ENCODE data around the gene GOLGA8B. TPM values are rescaled to one million over a fixed set of nuclear protein-coding genes. Genes with fewer than 3 reads are reported as not detected.
A peak's percentile ranks its signal among the peaks of the same experiment; 100 is the strongest.
"Not testable (repeated sequence)": the region's sequence is repeated elsewhere in the genome, so short reads cannot be mapped to it uniquely, and the experiment has no call there.

Gene GOLGA8B
- total and polyA plus RNA-seq, 12 donors, result 11.4 to 250 (median 61.1) TPM

DNA sequence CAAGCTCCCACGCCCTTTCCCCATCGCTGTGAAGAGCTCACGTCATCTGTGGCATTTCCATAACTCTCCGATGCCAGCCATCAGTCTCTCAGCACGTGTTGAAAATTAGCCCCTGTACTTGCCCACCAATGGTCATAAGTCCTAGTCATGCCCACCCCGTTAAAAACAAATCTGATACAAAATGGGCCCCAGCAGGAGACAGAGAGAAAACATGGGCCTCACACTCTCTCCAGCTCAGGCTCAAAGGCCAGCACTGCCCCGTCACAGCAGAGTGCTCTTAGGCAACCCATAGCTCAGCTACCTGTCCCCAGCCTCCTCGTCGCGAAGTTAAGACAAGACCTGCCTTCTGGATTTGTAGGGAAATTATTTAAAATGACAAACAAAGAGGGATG, 5.2 kb downstream of the GOLGA8B start:
- Histone ChIP-seq H3K27ac (no peak overlapping the region), H3K27me3 (no peaks in the 10 kb centered on the region), H3K4me3 (no peak overlapping the region), H3K4me1 (replicated peaks in 1 of 2) (peaks cover 4 to 6% of the 10 kb centered on the region in 2 donors), H3K9me3 (replicated peaks in 1 of 3) (no peaks in the 10 kb centered on the region), H3K36me3 (replicated peaks in 1 of 2) (no peaks in the 10 kb centered on the region)
- no peak for DNase-seq
- no peak for TF ChIP-seq POLR2A (IDR thresholded peaks at IDR 0.05)
- no peak for TF ChIP-seq CTCF (IDR thresholded peaks at IDR 0.05)
- intact Hi-C loops (cut with DNase I), result no loop called here
- 89 to 97% (median 94%) methylated on average over 10 of the region's 10 CpGs for WGBS, 4 donors

GRCh38 chr15:34577658-34578282, 5.7 kb downstream of the GOLGA8B start:
- H3K27me3 ChIP-seq; H3K36me3 ChIP-seq (replicated peaks in 1 of 2); H3K27ac ChIP-seq; DNase-seq; intact Hi-C loops (cut with DNase I); H3K9me3 ChIP-seq (replicated peaks in 1 of 3); H3K4me1 ChIP-seq (replicated peaks in 1 of 2); H3K4me3 ChIP-seq: not testable (repeated sequence)
- 88 to 96% (median 90%) methylated on average over 4 of the region's 4 CpGs for WGBS, 4 donors

DNA sequence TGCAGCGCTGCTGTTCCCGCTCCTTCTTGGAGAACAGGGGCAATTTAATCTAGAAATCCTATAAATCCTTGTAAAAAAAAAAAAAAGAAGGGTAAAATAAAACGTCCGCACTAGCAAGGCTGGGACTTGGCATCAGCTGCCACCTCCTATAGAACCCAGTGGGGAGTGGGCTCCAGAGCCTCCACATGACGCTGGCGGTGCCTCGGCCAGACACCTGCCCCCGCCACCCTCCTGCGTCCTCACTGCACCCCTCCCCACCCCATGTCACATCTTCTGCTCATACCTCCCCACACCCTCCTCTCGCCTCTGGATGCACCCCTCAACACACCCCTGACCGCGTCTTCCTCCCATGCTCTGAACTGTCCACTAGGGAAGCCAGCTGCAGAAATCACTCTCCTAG, 8.4 kb downstream of the GOLGA8B start:
- DNase-seq; H3K4me3 ChIP-seq; H3K36me3 ChIP-seq (replicated peaks in 1 of 2); H3K4me1 ChIP-seq (replicated peaks in 1 of 2); H3K27ac ChIP-seq; intact Hi-C loops (cut with DNase I); H3K9me3 ChIP-seq (replicated peaks in 1 of 3); H3K27me3 ChIP-seq: not testable (repeated sequence)
- 84 to 95% (median 91%) methylated on average over 10 to 12 of the region's 12 CpGs for WGBS, 4 donors

DNA sequence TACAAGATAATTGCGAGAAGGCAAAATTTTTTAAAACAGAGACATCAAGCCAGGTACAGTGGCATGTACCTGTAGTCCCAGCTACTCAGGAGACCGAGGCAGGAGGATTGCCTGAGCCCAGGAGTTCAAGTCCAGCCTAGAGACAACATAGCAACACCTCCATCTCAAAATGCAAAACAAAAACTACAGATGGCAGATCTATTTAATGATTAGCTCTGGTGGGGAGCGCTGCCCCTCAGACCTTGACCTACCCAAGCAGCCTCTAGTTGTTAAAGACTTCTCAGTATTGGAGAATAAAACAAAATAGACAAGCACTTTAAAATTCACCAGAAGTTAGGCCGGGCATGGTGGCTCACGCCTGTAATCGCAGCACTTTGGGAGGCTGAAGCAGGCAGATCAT, 10.5 kb downstream of the GOLGA8B start:
- H3K27me3 ChIP-seq; H3K9me3 ChIP-seq (replicated peaks in 1 of 3); DNase-seq; H3K4me1 ChIP-seq (replicated peaks in 1 of 2); intact Hi-C loops (cut with DNase I); H3K4me3 ChIP-seq; H3K27ac ChIP-seq; H3K36me3 ChIP-seq (replicated peaks in 1 of 2): not testable (repeated sequence)
- 85 to 90% (median 89%) methylated on average over 4 to 6 of the region's 6 CpGs for WGBS, 4 donors

DNA sequence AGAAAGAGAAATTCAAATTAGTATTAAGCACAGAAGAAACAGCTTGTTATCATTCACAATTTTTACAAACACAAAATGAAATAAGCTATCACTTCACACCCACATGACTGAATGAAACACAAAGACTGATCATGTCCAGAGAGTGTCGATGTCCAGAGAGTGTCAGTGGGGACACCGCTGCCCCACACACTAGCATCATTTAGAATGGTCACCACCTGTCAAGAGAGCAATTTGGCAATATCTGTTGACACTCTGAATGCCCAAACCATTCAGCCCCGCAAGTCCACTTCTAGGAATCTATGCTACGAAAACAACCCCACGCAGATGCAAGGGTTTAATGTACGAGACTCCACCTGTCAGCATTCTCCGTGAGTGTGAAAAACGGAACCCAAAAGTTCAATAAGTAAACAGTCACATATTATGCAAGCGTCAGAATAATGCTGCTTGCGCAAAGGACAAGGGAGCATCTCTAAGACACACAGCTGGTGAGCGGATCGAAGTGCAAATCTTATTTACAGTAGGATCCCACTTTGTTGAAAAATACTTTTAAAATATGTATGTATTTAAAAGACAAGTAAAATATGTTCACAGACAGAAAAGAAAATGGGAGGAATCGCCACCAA, 11.3 kb downstream of the GOLGA8B start:
- H3K27me3 ChIP-seq; H3K36me3 ChIP-seq (replicated peaks in 1 of 2); intact Hi-C loops (cut with DNase I); H3K4me3 ChIP-seq; DNase-seq; H3K27ac ChIP-seq; H3K4me1 ChIP-seq (replicated peaks in 1 of 2); H3K9me3 ChIP-seq (replicated peaks in 1 of 3): not testable (repeated sequence)
- WGBS, 4 donors, result 77 to 85% (median 82%) methylated on average over 13 of the region's 13 CpGs

DNA sequence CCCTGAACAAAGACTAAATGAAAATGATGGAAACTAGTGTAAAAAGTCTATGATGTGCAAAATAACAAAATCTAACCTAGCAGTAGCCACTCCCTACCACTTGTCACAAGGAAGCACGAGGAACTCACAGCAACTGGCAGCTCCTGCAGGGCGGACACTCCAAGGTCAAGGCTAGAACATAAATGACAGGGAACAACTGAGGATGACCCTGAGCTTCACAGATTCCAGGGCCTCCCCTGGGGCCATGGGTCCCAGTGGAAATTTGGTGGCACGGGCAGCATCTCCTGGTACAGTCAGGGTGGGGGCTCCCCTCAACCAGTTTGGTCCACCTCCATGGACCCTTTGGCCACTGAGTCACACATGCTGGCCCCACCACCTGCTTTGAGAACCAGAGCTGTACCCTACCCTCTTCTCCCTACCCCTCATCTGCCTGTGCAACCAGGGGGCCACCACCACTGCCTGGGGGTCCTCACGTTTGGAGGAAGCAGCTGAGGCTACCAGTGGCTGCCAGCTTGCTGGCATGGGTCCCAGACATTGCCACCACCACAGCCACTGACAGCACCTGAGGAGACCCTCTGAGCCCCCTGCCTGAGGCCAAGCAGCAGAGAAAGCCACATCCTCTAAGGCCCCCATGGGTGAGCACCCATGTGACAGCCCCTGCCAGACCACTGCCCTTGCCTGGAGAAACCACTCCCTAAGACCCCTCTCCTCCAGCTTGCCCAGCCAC, 13.6 kb downstream of the GOLGA8B start:
- peak in 1 of 7 donors; percentile 26 for DNase-seq
- H3K9me3 ChIP-seq (replicated peaks in 1 of 3); H3K4me3 ChIP-seq; intact Hi-C loops (cut with DNase I); H3K27me3 ChIP-seq; H3K4me1 ChIP-seq (replicated peaks in 1 of 2); H3K36me3 ChIP-seq (replicated peaks in 1 of 2); H3K27ac ChIP-seq: not testable (repeated sequence)
- WGBS, 4 donors, result 43 to 60% (median 47%) methylated on average over 1 to 4 of the region's 4 CpGs; no CpG with 5 or more reads in 1 of the 4 donors

DNA sequence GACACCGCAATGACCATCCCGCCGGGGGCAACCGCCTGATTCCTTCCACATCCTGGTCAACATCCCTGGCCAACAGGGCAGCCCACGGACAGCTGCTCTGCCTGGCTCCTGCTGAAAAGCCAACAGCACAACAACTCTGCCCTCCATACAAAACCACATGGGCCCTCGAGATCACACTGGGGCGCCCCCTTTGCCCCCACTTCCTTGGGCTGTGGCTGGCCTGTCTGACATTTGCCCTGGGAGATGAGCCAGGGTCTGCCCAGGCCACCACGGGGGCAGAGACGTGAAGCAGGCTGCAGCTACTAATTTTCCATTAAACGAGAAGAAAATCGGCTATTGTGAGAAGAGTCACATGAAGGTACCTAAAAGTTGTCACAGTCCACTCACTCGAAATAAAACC, 16.3 kb downstream of the GOLGA8B start:
- H3K36me3 ChIP-seq (replicated peaks in 1 of 2); DNase-seq; H3K4me3 ChIP-seq; H3K4me1 ChIP-seq (replicated peaks in 1 of 2); H3K9me3 ChIP-seq (replicated peaks in 1 of 3); intact Hi-C loops (cut with DNase I); H3K27ac ChIP-seq; H3K27me3 ChIP-seq: not testable (repeated sequence)
- 88 to 95% (median 91%) methylated on average over 5 to 7 of the region's 12 CpGs for WGBS, 4 donors

GRCh38 chr15:34564711-34565110, 18.7 kb downstream of the GOLGA8B start:
- not testable (repeated sequence) for H3K27me3 ChIP-seq

DNA sequence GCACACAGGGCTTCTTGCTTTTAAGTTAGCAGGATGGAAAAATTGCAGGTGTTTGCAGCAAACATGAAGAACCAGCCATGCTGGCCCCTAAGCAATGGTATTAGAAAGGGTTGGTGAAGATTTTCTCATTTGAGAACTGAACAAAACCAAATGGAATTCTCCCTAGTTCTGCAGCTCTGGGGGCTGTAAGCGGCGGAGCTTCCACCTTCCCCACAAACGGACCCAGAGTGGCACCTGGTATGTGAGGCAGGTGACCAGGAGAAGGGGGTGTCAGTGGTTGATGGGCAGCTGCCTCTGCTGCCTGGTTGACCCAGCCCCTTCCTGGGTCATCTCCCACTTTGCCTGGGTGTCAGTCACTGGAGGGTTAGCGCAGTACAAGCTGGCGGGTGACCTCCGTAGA, 22.6 kb downstream of the GOLGA8B start:
- H3K9me3 ChIP-seq (replicated peaks in 1 of 3); H3K27ac ChIP-seq; H3K4me1 ChIP-seq (replicated peaks in 1 of 2); DNase-seq; H3K4me3 ChIP-seq; H3K27me3 ChIP-seq; H3K36me3 ChIP-seq (replicated peaks in 1 of 2); intact Hi-C loops (cut with DNase I): not testable (repeated sequence)
- 80% methylated on average over 1 to 3 of the region's 6 CpGs; no CpG with 5 or more reads in 2 of the 4 donors for WGBS, 4 donors

More at GRCh38 chr15:34564711-34565110, 18.7 kb downstream of the GOLGA8B start:
- H3K4me1 ChIP-seq (replicated peaks in 1 of 2); H3K9me3 ChIP-seq (replicated peaks in 1 of 3); intact Hi-C loops (cut with DNase I); H3K27ac ChIP-seq; H3K36me3 ChIP-seq (replicated peaks in 1 of 2); H3K4me3 ChIP-seq; DNase-seq: not testable (repeated sequence)
- 76 to 84% (median 81%) methylated on average over 5 of the region's 5 CpGs for WGBS, 4 donors

DNA sequence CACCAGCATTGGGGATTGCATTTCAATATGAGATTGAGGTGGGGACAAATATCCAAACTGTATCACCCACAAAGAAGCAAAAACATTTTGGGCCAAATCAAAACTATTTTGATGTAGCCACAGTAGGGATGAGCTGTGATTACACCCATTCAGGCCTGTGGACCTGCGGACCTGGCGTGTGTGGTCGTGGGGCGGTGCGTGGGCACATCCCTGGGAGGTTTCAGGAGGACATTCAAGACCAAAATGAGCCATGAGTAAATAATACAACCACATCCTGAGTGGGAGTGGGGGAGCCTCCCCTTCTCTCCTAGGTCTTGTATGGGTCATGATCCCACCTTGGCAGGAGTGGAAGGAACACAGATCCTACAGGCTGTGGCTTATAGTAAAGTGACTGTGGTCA, 23.7 kb downstream of the GOLGA8B start:
- DNase-seq; H3K27ac ChIP-seq; H3K4me1 ChIP-seq (replicated peaks in 1 of 2); H3K4me3 ChIP-seq; H3K27me3 ChIP-seq; H3K36me3 ChIP-seq (replicated peaks in 1 of 2); intact Hi-C loops (cut with DNase I); H3K9me3 ChIP-seq (replicated peaks in 1 of 3): not testable (repeated sequence)
- WGBS, 4 donors, result 98 to 100% (median 100%) methylated on average over 5 of the region's 5 CpGs; no CpG with 5 or more reads in 1 of the 4 donors

Data from adrenal gland (tissue), 12 donors.